ENCODE measurements around the gene ZNF268.

DNA sequence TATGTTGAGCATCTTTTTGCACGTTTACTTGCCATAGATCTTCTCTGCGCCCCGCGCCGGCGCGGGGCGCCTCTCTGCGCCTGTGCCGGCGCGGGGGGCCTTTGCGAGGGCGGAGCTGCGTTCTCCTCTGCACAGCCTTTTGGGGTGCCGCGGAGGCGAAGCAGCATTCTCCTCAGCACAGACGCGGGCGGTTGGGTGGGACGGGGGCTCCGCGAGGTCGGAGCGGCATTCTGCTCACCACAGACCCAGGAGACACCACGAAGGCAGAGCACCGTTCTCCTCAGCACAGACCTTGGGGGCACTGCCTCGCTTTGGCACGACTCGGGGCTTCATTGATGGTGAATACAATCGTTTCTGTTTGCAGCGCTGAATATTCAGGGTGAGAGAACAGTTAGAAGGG is 82.9 kb downstream of the ZNF268 start:
- TF ChIP-seq JUN (IDR thresholded peaks at IDR 0.05) (no peak), POLR2A (IDR thresholded peaks at IDR 0.05; ENCODE audit: low read length) (no peak), EHF (CRISPR knock-in tag; IDR thresholded peaks at IDR 0.05) (no peak), ZNF302 (CRISPR knock-in tag; IDR thresholded peaks at IDR 0.05) (no peak), EP300 (IDR thresholded peaks at IDR 0.05) (no peak), HOXA7 (CRISPR knock-in tag; IDR thresholded peaks at IDR 0.05) (no peak), CHD2 (IDR thresholded peaks at IDR 0.05; ENCODE audit: low read length, partially characterized antibody) (no peak)
- TF ChIP-seq, protein P1, sequence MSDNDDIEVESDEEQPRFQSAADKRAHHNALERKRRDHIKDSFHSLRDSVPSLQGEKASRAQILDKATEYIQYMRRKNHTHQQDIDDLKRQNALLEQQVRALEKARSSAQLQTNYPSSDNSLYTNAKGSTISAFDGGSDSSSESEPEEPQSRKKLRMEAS (IDR thresholded peaks at IDR 0.05): no peak
- TF ChIP-seq, protein P2, sequence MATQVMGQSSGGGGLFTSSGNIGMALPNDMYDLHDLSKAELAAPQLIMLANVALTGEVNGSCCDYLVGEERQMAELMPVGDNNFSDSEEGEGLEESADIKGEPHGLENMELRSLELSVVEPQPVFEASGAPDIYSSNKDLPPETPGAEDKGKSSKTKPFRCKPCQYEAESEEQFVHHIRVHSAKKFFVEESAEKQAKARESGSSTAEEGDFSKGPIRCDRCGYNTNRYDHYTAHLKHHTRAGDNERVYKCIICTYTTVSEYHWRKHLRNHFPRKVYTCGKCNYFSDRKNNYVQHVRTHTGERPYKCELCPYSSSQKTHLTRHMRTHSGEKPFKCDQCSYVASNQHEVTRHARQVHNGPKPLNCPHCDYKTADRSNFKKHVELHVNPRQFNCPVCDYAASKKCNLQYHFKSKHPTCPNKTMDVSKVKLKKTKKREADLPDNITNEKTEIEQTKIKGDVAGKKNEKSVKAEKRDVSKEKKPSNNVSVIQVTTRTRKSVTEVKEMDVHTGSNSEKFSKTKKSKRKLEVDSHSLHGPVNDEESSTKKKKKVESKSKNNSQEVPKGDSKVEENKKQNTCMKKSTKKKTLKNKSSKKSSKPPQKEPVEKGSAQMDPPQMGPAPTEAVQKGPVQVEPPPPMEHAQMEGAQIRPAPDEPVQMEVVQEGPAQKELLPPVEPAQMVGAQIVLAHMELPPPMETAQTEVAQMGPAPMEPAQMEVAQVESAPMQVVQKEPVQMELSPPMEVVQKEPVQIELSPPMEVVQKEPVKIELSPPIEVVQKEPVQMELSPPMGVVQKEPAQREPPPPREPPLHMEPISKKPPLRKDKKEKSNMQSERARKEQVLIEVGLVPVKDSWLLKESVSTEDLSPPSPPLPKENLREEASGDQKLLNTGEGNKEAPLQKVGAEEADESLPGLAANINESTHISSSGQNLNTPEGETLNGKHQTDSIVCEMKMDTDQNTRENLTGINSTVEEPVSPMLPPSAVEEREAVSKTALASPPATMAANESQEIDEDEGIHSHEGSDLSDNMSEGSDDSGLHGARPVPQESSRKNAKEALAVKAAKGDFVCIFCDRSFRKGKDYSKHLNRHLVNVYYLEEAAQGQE (IDR thresholded peaks at IDR 0.05): no peak
- TF ChIP-seq, protein P3, sequence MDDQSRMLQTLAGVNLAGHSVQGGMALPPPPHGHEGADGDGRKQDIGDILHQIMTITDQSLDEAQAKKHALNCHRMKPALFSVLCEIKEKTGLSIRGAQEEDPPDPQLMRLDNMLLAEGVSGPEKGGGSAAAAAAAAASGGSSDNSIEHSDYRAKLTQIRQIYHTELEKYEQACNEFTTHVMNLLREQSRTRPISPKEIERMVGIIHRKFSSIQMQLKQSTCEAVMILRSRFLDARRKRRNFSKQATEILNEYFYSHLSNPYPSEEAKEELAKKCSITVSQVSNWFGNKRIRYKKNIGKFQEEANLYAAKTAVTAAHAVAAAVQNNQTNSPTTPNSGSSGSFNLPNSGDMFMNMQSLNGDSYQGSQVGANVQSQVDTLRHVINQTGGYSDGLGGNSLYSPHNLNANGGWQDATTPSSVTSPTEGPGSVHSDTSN (IDR thresholded peaks at IDR 0.05): no peak
- TF ChIP-seq, protein P4, sequence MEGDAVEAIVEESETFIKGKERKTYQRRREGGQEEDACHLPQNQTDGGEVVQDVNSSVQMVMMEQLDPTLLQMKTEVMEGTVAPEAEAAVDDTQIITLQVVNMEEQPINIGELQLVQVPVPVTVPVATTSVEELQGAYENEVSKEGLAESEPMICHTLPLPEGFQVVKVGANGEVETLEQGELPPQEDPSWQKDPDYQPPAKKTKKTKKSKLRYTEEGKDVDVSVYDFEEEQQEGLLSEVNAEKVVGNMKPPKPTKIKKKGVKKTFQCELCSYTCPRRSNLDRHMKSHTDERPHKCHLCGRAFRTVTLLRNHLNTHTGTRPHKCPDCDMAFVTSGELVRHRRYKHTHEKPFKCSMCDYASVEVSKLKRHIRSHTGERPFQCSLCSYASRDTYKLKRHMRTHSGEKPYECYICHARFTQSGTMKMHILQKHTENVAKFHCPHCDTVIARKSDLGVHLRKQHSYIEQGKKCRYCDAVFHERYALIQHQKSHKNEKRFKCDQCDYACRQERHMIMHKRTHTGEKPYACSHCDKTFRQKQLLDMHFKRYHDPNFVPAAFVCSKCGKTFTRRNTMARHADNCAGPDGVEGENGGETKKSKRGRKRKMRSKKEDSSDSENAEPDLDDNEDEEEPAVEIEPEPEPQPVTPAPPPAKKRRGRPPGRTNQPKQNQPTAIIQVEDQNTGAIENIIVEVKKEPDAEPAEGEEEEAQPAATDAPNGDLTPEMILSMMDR (IDR thresholded peaks at IDR 0.05): no peak
